ENCODE data around the gene S100B. TPM values are rescaled to one million over a fixed set of nuclear protein-coding genes. Genes with fewer than 3 reads are reported as not detected.

The S100B gene
- total and polyA plus RNA-seq, 2 donors (not counting 3 experiments of a cell fraction or from before 2014, with no cell fraction given): not detected

DNA sequence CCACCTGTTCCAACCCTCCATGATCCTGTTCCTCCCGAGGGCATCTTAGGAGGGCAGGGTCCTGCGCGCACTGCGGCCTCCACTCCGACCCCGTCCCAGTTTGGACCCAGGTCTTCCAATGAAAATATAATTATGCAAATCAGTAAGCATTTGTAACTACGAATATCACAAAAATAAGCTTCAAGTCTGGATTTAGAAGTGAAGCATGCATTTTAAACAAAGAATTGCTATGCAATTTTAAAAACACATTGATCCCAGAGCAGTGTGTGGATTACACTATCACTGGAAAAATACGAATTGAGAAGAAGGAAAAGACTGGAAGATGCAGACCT is 31.3 kb upstream of the S100B start:
- peak overlapping the region; percentile 47 for H3K9ac ChIP-seq (replicated peaks; ENCODE audit: extremely low read depth, insufficient read depth, low read length)
- peak overlapping the region; percentile 91 for H3K4me2 ChIP-seq (ENCODE audit: insufficient read depth, low read length)
- H3K4me3 ChIP-seq (replicated peaks in 1 of 3; ENCODE audit: insufficient read depth in 1 of 3, low read depth in 1 of 3, low read length in 3 of 3): peak overlapping the region; percentile 36 to 90 (median 38)
- ChIA-PET CTCF (interaction anchor here (1.4 kb wide), 1 partner anchor 37 kb away, joined by 4 read pairs; no protein-coding TSS in a partner anchor), POLR2A (interaction anchor here (0.8 kb wide), 1 partner anchor 178 kb away, joined by 3 read pairs; no protein-coding TSS in a partner anchor)
- dilution Hi-C loops (cut with MboI; ENCODE audit: extremely low pct_ligation_motif_present, low sequenced_read_pairs) (no loop called here), intact Hi-C loops (cut with micrococcal nuclease) (no loop called here)
- no peaks in the 10 kb centered on the region for H3K9me1 ChIP-seq (replicated peaks; ENCODE audit: control insufficient read depth, extremely low read depth, insufficient read depth, low read length)
- H3K27ac ChIP-seq (ENCODE audit: insufficient read depth, low read depth, low read length): no peak overlapping the region
- TF ChIP-seq FOS (IDR thresholded peaks at IDR 0.05; ENCODE audit: borderline replicate concordance, insufficient read depth, low read length): no peak
- no peak for TF ChIP-seq MYC (IDR thresholded peaks at IDR 0.05; ENCODE audit: low read depth, low read length)
- no peak for TF ChIP-seq GATA2 (IDR thresholded peaks at IDR 0.05; ENCODE audit: insufficient read depth, insufficient read length, low read depth, low read length)
- no peak for TF ChIP-seq JUN (IDR thresholded peaks at IDR 0.05; ENCODE audit: borderline replicate concordance, insufficient read depth, insufficient read length, low read depth)
- TF ChIP-seq EZH2 (IDR thresholded peaks at IDR 0.05; ENCODE audit: borderline replicate concordance, low read depth, low read length, severe bottlenecking): no peak
- peaks cover 0 to 2% of the 10 kb centered on the region in 2 experiments for H3K36me3 ChIP-seq (ENCODE audit: control insufficient read depth in 2 of 2, extremely low read depth in 1 of 2, insufficient read depth in 2 of 2, low read length in 2 of 2)
- H3K79me2 ChIP-seq (ENCODE audit: control insufficient read depth, insufficient read depth, low read length): peaks cover 43% of the 10 kb centered on the region
- no peaks in the 10 kb centered on the region for H3K27me3 ChIP-seq (ENCODE audit: control insufficient read depth in 2 of 2, insufficient read depth in 2 of 2, low read length in 2 of 2)
- H4K20me1 ChIP-seq (replicated peaks; ENCODE audit: control insufficient read depth, extremely low read depth, insufficient read depth, low read length): peaks cover 3% of the 10 kb centered on the region
- H3K9me3 ChIP-seq (replicated peaks; ENCODE audit: control insufficient read depth, insufficient read depth, low read length): no peaks in the 10 kb centered on the region
- no peak for DNase-seq (ENCODE audit: low read depth, low spot score)
- no TSS peak for BruUV-seq (replicated peaks)
- peaks cover 28% of the 10 kb centered on the region for H3K4me1 ChIP-seq (ENCODE audit: control insufficient read depth, extremely low read depth, insufficient read depth, low read length)
- H2AFZ ChIP-seq (ENCODE audit: low read depth, low read length): peak overlapping the region; percentile 12
- no peak for FAIRE-seq

DNA sequence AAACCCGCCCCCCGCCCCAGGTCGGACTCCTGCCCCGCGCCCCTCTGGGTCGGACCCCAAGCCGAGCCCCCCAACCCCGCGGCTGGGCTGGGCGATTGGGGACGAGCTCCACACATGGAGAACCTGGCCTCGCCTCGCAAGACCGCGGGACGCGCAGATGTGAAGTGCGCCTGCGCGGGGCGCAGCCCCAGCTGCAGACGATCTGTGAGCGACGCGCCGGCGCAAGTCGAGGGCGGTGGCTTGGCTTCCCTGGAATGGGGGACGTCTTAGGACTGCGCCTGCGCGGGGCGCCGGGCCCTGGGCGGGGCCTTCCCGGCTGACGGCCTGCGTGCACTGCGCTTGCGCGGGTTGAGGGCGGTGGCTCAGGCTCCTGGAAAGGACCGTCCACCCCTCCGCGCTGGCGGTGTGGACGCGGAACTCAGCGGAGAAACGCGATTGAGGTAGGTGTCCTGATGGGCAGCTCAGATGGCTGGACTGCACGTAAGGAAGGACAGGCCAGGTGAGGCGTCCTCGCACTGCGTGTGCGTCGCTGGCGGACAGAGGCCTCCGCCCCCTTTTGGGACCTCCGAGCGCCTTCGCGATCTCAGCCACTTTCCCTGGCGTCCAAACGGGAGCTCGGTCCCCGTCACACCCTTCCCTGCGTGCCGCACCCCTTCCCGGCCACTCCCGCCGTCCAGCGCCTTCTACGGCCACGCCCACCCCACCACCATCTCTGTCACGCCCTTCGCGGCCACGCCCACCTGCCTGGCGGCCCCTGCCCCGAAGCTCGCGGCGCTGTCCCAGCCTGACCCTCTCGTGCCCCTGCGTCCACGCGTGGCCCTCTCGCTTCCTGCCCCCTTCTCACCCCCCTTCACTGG is 30.7 kb upstream of the S100B start, which contains the start of gene PRMT2:
TSS of gene PRMT2 (plus strand) at position 351 of the 857 bp plus-strand sequence. CDS start 1,278 bp downstream, outside the sequence.
- H3K27me3 ChIP-seq (ENCODE audit: control insufficient read depth in 2 of 2, insufficient read depth in 2 of 2, low read length in 2 of 2): no peaks in the 10 kb centered on the region
- dilution Hi-C loops (cut with MboI; ENCODE audit: extremely low pct_ligation_motif_present, low sequenced_read_pairs) (no loop called here), intact Hi-C loops (cut with micrococcal nuclease) (no loop called here)
- DNase-seq (ENCODE audit: low read depth, low spot score): peak; percentile 98
- peaks cover 28% of the 10 kb centered on the region for H3K4me1 ChIP-seq (ENCODE audit: control insufficient read depth, extremely low read depth, insufficient read depth, low read length)
- peak within 1 kb of the TSS; percentile 91 for H3K4me2 ChIP-seq (ENCODE audit: insufficient read depth, low read length)
- no peaks in the 10 kb centered on the region for H3K9me1 ChIP-seq (replicated peaks; ENCODE audit: control insufficient read depth, extremely low read depth, insufficient read depth, low read length)
- CTCF ChIA-PET: interaction anchor here (0.7 to 1.9 kb wide), 4 partner anchors 9 to 454 kb away, joined by 3 to 5 read pairs (median 4); no protein-coding TSS in a partner anchor
- no peaks in the 10 kb centered on the region for H3K36me3 ChIP-seq (ENCODE audit: control insufficient read depth in 2 of 2, extremely low read depth in 1 of 2, insufficient read depth in 2 of 2, low read length in 2 of 2)
- no peak for TF ChIP-seq JUN (IDR thresholded peaks at IDR 0.05; ENCODE audit: borderline replicate concordance, insufficient read depth, insufficient read length, low read depth)
- TF ChIP-seq, protein P1, sequence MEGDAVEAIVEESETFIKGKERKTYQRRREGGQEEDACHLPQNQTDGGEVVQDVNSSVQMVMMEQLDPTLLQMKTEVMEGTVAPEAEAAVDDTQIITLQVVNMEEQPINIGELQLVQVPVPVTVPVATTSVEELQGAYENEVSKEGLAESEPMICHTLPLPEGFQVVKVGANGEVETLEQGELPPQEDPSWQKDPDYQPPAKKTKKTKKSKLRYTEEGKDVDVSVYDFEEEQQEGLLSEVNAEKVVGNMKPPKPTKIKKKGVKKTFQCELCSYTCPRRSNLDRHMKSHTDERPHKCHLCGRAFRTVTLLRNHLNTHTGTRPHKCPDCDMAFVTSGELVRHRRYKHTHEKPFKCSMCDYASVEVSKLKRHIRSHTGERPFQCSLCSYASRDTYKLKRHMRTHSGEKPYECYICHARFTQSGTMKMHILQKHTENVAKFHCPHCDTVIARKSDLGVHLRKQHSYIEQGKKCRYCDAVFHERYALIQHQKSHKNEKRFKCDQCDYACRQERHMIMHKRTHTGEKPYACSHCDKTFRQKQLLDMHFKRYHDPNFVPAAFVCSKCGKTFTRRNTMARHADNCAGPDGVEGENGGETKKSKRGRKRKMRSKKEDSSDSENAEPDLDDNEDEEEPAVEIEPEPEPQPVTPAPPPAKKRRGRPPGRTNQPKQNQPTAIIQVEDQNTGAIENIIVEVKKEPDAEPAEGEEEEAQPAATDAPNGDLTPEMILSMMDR (IDR thresholded peaks at IDR 0.05; ENCODE audit: extremely low read depth in 1 of 2, insufficient read depth in 1 of 2, low read depth in 1 of 2, low read length in 2 of 2): no peak
- TF ChIP-seq, protein P2, sequence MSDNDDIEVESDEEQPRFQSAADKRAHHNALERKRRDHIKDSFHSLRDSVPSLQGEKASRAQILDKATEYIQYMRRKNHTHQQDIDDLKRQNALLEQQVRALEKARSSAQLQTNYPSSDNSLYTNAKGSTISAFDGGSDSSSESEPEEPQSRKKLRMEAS (IDR thresholded peaks at IDR 0.05; ENCODE audit: insufficient read depth, insufficient read length): no peak
- TF ChIP-seq EZH2 (IDR thresholded peaks at IDR 0.05; ENCODE audit: borderline replicate concordance, low read depth, low read length, severe bottlenecking): no peak
- TF ChIP-seq MYC (IDR thresholded peaks at IDR 0.05; ENCODE audit: low read depth, low read length): no peak
- TF ChIP-seq FOS (IDR thresholded peaks at IDR 0.05; ENCODE audit: borderline replicate concordance, insufficient read depth, low read length): no peak
- peak; percentile 94 for TF ChIP-seq POLR2A (IDR thresholded peaks at IDR 0.05; ENCODE audit: low read depth, low read length)
- no peak for TF ChIP-seq GATA2 (IDR thresholded peaks at IDR 0.05; ENCODE audit: insufficient read depth, insufficient read length, low read depth, low read length)
- TF ChIP-seq POLR2AphosphoS5 (IDR thresholded peaks at IDR 0.05; ENCODE audit: insufficient read depth, low read depth, low read length): peak; percentile 98
- H3K9ac ChIP-seq (replicated peaks; ENCODE audit: extremely low read depth, insufficient read depth, low read length): peak within 1 kb of the TSS; percentile 50
- H3K27ac ChIP-seq (ENCODE audit: insufficient read depth, low read depth, low read length): peak within 1 kb of the TSS; percentile 39
- H4K20me1 ChIP-seq (replicated peaks; ENCODE audit: control insufficient read depth, extremely low read depth, insufficient read depth, low read length): peaks cover 3% of the 10 kb centered on the region
- BruUV-seq (replicated peaks): no TSS peak
- H3K9me3 ChIP-seq (replicated peaks; ENCODE audit: control insufficient read depth, insufficient read depth, low read length): no peaks in the 10 kb centered on the region
- H3K79me2 ChIP-seq (ENCODE audit: control insufficient read depth, insufficient read depth, low read length): peaks cover 37% of the 10 kb centered on the region
- peak within 1 kb of the TSS; percentile 30 for H2AFZ ChIP-seq (ENCODE audit: low read depth, low read length)
- FAIRE-seq: peak; percentile 80
- POLR2A ChIA-PET: interaction anchor here (0.7 to 0.8 kb wide), 3 partner anchors 19 to 178 kb away, joined by 3 to 4 read pairs (median 3); no protein-coding TSS in a partner anchor
- peak within 1 kb of the TSS; percentile 36 to 90 (median 38) for H3K4me3 ChIP-seq (replicated peaks in 1 of 3; ENCODE audit: insufficient read depth in 1 of 3, low read depth in 1 of 3, low read length in 3 of 3)

Data from endothelial cell of umbilical vein (primary cell).